ENCODE results near the gene ROM1.

GRCh38 chr11:62603072-62603408, 10.0 kb upstream of the ROM1 start:
- TF ChIP-seq POLR2AphosphoS5 (IDR thresholded peaks at IDR 0.05; ENCODE audit: low read depth, low read length) (no peak), POLR2A (IDR thresholded peaks at IDR 0.05; ENCODE audit: low read depth, low read length) (no peak), TAF1 (IDR thresholded peaks at IDR 0.05; ENCODE audit: borderline replicate concordance, low read depth, low read length) (no peak)

Data from GM12892 (cell line).